ENCODE results near the gene HTRA2.

Gene HTRA2

DNA sequence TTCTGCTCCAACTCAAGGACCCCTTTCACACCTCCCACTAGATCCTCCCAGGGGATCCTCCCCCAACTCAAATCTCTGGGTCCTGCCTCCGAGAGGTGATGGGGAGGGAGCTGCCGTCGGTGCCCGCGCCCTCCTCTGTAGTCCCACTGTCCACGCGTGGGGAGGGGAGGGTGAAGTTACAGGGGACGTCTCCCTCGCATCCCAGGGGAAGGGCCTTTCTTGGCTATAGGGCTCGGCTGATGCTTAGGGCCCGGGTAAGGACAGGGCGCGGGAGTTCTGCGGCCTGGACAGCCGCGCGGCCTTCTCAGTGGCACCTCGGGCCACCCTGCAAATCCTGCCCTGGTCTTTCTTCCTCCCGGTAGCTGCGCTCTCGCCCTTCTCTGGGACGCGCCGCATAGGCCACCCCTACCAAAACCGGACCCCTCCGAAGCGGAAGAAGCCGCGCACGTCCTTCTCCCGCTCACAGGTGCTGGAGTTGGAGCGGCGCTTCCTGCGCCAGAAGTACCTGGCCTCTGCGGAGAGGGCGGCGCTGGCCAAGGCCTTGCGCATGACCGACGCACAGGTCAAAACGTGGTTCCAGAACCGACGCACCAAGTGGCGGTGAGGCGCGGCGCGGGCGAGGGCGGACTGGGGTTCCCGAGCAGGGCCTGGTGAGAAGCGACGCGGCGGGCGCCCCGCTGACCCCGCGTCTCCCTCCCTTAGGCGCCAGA is 14.3 kb upstream of the HTRA2 start:
- no peak for DNase-seq (ENCODE audit: low read depth in 1 of 2, low spot score in 1 of 2)

DNA sequence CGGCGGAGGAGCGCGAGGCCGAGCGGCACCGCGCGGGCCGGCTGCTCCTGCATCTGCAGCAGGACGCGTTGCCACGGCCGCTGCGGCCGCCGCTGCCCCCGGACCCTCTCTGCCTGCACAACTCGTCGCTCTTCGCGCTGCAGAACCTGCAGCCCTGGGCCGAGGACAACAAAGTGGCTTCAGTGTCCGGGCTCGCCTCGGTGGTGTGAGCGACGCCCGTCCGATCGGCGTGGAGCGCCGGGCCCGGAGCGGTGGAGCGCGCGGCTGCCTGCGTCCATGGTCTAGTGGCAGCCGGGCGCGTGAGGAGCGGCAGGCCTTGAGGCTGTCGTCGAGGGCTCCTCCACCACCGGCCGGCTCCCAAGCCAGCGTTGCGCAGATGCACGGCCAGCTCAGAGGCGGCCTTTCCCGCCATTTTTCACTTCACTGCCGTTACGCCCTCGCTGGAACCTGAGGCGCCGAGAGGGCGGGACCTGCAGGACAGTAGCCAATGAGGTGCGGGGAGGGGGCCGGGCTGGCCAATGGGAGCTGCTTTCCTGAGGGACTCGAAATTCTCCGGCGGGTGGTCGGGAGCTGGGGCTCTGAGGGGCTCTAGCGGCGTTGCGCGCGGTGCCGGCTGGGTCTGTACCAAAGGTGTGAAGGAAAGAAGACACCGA is 13.6 kb upstream of the HTRA2 start:
- DNase-seq (ENCODE audit: low read depth in 1 of 2, low spot score in 1 of 2): peak in 1 of 2 donors; percentile 61

DNA sequence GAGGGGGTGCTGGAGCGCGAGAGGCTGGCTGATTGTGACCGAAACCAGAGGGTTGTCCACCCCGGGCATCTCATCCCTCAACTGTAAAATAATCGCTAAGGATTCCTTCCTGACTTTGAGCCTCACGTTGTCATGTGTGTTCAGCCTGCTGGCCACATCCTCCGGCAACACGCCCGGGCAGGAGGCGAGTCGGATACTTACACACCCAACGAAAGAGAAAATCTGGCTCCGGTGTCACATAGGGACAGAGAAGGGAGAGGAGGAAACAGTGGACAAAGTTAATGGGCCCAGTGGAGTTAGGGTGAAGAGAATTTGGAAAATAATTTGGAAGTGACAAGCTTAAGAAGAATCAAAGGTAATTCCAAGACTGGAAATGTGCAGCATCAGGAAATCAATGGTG is 13.1 kb upstream of the HTRA2 start:
- no peak for DNase-seq (ENCODE audit: low read depth in 1 of 2, low spot score in 1 of 2)

DNA sequence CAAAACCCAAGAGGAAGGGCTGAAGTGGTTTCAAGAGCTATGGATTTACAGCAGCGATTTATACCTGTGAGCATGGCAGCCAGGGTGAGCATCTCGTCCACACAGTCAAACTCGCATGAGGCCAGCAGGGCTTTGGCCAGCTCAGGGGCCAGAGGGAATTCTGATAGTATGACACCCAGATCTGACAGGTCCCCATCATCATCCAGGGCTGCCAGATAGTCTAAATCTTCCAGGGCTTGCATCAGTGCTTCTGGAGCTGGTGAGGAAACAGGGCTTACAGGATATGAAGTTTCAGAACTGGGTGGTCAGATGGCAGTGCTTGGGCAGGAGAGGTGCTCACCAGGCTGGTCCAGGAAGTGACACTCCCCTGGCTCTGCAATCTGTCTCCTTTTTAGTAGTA is 7.2 kb upstream of the HTRA2 start:
- DNase-seq (ENCODE audit: low read depth in 1 of 2, low spot score in 1 of 2): no peak

DNA sequence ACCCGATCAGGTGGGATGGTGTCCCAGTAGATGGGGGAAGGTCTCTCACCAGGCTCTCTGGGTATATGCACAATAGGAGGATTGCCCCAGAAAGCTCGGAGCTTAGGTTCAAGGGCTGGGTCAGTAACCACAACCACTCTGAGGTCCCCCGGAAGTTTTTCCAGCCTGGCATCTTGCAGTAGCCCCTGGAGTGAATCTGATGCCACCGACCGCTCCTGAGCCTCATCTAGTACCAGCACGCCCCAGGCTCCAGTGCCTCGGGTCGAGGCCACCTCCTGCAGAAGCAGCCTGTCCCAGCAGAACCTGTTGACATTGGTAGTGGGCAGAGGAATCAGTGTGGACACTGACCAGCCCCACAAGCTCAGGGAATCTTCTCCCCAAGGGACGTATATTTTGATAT is 5.7 kb upstream of the HTRA2 start:
- no peak for DNase-seq (ENCODE audit: low read depth in 1 of 2, low spot score in 1 of 2)

DNA sequence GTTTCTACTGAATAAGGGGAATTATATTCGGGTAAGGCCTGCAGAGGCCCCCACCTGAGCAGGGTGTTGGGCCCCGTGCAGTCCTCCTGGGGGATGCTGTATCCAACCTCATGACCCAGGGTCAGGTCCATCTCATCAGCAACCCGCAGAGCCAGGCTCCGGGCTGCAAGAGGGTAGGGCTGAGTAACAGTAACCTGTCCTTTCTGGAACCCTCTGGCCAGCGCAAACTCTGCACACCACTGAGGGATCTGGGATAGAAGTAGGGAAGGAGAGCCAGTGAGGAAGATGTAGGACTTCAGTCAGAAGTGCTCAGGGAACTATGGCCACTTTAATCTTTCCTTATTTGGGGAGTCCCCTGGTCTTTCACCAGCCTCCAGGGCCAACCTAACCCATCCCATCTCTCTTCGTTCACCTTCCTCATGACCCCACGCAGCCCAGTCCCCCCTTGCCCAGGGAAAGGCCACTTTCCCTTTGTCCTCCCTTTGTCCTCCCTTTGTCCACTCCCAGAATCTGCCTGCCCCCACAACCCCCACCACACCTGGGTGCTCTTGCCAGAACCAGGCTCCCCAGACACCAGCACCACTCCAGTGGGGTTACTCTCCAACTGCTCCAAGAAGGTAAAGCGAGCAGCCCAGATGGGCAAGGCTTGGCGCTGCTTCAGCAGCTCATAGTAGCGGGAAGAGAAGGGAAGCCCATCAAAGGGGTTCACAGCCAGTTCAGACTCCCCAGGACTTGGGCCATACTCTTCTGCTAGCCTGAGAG is 4.6 kb upstream of the HTRA2 start:
- no peak for DNase-seq (ENCODE audit: low read depth in 1 of 2, low spot score in 1 of 2)

DNA sequence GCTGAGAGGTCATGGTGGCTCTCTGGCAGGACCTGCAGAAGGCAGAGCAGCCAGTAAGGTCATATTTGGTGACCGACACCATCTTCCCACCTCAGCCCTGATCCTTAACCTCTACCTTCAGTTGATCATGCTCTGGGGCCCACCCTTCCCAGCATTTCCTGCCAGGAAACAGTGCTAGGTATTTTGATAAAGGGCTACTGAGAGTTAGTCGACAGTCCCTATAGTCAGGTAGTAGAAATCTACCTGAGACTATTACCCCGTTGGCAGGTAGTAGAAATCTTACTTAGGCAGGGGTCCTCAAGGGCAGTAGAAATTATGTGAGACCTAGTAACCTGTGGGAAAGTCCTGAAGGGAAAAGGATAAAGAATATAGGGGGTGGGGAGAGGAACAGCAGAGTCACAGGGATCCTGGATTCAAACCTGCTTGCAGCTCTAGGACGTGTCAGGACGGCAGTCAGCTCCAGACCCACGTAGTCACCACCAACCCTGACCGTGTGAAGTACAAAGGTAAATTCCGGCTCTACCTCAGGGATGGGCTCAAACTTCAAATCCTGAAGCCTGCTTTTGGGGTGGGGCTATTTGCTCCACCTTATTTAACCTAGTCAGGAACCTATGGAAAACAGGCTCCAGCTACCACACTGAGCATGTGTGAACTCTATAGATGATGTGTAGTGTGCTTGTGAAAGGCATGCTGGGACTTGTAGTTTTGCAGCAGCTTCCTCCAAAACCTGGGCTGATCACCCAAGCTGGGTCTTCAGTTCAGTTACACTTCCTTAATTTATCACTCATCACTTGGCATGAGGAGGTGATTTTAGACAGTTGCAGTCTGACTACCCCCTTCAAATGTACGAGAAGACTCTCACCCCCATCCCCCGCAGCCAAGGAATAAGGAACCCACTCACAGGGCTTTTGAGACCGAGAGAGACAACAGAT is 3.8 kb upstream of the HTRA2 start, which contains the start of gene DQX1:
Gene DQX1 (minus strand): TSS at position 515 of the 932 bp plus-strand sequence. CDS start 502 bp downstream, at position 13.
- DNase-seq (ENCODE audit: low read depth in 1 of 2, low spot score in 1 of 2): no peak

DNA sequence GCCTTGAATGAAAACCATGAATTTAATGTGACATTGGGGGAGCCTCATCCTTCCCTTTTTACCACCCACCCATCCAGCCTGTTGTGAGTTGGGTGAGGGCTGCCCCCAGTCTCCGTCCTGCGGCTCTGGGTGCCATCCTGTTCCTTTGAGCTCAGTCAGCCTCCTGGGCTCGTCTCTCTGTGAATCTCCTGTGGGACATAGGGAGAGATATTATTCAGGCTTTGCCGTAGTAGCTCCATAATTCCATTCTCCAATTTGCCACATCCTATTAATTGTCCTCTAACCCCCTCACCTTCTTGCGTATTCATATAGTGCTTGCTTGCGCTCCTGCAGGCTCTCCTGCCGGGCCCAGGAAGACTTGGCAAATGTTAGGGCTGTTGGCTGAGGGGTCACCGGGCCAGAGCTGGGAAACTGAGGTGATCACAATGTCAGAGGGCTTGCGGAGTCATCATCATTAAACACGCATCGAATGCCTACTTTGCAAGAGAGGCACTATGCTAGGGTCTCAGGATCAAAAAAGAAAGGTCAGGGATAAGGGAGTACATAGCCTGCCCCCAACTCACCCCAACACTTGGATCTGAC is 3.0 kb upstream of the HTRA2 start:
- DNase-seq (ENCODE audit: low read depth in 1 of 2, low spot score in 1 of 2): no peak

DNA sequence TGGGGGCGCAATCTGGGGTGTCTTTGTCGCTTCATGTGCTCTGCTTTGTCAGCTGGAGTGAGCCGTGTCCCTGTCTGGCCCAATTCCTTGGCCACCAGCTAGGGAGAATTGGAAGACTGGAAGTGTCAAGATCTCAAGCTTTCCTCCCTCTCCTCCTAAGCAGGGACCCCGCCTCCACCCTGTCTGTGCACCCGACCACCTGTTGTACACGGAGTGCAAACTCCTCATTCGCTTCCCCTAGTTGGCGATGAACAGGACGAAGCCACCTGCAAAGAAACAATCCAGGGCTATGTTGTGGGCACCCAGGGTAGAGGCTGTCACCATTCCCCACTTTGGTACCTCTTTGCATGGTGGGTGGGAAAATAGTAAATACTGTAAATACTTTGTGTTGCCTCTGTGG is 2.0 kb upstream of the HTRA2 start:
- no peak for DNase-seq (ENCODE audit: low read depth in 1 of 2, low spot score in 1 of 2)

DNA sequence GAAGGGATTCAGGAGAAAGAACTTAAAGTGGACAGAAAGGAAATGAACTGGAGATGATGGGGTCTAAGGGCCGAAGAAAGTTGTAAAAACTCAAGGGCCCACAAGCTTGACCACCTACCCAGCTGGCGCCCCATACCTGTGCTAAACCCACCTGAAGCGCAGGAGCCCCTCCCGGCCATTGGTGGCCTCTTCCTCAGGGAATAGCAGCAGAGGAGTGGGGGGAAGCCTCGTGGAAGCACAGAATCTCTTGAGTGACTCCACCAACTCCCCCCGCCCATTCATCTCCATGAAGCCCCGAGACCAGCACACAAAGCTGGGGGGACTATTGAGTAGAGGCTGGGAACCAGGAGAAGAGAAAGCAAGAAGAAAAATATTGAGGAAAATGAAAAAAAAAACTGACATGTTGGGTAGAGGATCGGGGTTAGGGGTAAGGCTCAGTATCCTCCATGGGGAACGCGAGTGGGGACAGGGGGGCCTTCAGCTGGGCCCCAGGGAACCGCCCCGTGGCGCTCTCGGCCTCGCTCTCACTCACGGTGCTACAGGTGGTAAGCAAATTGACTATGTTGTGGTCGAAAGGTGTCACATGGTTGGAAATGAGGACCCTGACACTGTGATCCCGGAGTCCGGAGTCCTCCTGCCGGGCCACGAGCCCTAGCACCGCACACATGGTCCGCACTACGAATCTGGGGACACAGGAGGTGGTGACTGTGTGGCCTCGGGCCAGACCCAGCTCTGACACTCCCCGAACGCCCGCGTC is 955 bp upstream of the HTRA2 start:
- DNase-seq (ENCODE audit: low read depth in 1 of 2, low spot score in 1 of 2): no peak

DNA sequence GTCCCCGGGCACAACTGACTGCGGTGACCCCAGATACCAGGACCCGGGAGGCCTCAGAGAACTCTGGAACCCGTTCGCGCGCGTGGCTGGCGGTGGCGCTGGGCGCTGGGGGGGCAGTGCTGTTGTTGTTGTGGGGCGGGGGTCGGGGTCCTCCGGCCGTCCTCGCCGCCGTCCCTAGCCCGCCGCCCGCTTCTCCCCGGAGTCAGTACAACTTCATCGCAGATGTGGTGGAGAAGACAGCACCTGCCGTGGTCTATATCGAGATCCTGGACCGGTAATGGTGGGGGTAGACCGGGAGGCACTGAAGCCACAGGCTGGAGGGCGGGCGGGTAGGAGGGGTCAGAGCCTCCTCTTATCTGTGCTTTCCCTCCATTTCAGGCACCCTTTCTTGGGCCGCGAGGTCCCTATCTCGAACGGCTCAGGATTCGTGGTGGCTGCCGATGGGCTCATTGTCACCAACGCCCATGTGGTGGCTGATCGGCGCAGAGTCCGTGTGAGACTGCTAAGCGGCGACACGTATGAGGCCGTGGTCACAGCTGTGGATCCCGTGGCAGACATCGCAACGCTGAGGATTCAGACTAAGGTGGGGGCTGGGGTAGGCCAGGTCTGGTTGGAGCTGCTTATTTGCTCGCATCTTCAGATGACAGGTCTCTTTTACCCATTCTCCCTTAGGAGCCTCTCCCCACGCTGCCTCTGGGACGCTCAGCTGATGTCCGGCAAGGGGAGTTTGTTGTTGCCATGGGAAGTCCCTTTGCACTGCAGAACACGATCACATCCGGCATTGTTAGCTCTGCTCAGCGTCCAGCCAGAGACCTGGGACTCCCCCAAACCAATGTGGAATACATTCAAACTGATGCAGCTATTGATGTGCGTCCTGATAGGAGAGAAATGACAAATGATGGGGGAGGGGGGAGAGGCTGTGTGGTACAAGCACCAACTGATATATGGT is 780 bp downstream of the HTRA2 start:
- DNase-seq (ENCODE audit: low read depth in 1 of 2, low spot score in 1 of 2): no peak

DNA sequence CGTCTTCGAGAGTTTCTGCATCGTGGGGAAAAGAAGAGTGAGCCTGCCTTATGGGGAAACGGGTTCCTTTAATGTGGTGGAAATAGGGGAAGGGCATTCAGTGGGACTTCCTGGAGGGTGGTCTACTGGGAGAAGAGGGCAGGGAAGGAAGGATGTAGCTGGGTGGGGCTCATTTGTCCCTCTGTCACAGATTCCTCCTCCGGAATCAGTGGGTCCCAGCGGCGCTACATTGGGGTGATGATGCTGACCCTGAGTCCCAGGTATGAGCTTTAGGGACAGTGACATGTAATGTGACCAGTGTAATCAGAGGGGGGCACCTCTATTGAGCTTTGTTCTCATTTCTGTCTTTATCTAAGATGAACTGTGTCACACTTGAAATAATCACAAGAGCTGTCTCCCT is 1.9 kb downstream of the HTRA2 start:
- DNase-seq (ENCODE audit: low read depth in 1 of 2, low spot score in 1 of 2): no peak

DNA sequence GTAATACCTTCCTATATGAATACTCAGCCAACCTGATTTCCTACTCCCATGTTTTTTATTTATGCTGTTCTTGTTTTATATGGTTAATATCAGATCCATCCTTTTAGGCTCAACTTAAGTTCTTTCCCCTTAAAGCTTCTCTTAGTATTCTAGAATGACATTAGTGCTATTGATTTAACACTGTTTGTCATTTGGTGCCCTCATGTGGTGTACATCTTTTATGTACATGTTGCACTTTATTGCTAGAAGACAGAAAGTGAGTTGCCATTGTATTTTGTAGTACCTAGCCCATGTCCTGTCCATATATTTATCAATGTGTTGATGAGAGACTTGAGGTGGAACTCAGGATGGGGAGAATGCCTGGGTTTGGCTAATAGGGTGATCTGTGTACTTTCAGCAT is 2.5 kb downstream of the HTRA2 start:
- no peak for DNase-seq (ENCODE audit: low read depth in 1 of 2, low spot score in 1 of 2)

DNA sequence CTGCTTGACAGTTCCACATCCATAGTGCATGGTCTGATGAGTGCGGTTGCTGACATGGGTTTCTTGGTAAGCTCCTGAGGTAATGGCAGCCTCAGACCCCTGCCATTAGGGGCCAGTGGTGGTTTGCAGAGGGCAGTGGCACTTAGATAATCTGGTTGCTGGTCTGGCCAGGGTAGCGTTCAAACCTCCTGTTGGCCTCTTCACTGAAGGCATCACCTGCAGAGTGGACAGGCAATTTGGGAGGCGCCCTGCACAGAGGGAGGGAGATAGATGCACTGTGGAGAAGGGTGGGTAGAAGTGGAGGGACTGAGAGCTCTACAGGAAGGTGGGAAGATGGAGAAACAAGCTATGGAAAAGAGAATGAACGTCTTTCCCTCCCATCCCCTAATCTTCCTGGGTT is 3.7 kb downstream of the HTRA2 start:
- DNase-seq (ENCODE audit: low read depth in 1 of 2, low spot score in 1 of 2): no peak

DNA sequence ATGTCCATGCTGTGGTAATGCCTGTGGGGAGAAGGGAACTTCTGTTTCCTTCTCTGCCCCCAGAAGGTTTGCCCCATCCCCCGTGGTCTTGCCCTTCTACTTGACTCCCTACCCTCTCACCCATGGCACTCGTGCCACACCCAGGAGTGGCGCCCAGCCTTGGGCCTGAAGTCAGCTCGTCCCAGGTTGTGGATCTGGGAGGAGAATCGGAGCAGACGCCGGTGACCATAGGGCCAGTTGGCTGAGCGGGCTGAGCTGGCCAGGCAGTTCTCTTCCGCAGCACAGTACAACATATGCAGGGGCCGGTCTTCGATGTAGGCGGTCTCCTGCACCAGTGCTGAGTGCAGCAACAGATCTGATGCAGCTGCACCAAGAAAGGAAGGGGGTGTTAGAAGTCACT is 4.7 kb downstream of the HTRA2 start:
- no peak for DNase-seq (ENCODE audit: low read depth in 1 of 2, low spot score in 1 of 2)

DNA sequence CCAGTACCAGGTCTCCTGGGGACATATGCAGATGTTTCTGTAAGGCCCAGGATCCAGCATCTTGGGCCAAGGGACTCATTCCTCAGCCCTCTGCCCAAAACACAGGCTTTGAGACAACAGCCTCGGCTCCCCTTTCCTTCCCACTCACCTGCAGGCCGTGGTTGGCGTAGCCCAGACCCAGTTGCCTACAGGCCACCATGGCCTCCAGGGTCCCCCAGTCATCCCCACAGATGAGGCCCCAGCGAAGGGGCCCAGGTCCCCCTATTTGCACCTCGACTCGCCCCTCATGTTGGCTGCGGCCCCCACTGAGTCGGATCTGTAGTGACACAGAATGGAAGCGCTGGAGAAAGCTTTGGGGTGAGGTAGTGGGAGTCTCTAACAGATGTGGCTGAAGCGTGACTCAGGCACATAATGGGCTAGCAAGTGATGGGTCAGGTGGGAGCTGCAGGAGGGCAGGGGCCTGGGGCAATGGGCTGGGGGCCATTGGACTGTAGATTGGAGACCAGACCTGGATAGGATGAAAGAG is 5.8 kb downstream of the HTRA2 start:
- no peak for DNase-seq (ENCODE audit: low read depth in 1 of 2, low spot score in 1 of 2)

DNA sequence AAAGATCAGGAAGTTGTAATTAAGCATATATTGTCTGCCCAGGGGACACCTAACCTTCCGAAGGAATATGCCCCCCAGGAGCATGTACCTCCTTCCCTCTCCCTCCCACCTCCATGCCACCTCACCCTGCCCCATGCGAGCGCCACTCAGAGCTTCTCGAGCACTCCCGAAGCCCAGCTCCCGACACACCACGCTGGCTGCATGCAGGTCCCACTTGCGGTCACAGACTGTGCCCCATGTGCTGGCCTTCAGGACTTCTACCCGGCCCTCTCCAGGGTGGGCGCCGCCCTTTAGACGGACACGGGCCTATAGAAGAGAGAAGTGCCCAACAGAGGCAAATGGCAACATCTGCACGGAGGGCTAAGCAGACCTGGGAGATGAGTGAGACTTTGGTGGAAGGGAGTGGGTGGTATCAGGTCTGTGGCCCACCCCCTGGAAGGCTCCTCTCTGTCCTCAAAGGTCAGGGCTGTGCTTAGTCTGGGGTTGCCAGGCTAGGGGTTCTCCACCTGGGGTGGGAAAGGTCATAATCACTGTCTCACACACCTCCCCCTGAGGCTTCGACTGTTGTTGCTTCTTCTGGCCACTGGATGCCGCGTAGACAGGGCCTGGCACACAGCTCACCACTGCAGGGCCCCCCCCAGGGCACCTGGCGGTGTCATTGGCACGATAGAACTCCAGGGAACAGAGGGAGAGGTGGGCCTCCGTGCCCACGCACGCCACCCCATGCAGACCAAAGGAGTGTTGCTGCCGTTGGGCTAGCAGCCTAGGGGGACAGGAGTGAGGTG is 6.6 kb downstream of the HTRA2 start:
- no peak for DNase-seq (ENCODE audit: low read depth in 1 of 2, low spot score in 1 of 2)

DNA sequence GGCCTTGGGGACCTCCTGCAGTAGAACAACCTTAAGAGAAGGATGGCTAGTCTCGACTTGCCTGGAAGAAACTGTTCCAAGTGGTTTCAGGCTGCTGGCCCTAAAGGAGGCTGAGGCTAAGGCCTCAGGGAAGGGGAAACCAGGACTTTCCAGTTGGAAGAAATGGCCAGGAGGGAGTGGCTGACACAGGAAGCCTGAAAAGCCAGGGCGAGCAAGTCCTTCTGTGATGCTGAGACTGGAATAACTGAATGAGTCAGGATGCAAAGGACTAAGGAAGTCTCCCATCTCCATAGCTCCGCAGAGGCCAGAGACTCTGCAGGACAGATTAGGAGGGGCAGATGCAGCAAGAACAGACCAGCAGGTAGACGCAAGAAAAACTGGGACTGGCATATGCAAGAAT is 7.4 kb downstream of the HTRA2 start:
- DNase-seq (ENCODE audit: low read depth in 1 of 2, low spot score in 1 of 2): no peak

All from activated T-helper 1 cell treated with anti-CD3 and anti-CD28 coated beads, Interleukin-2, amount 50 U/mL, for 16 hours (primary cell).